Caco-2 (cell line): Measurements from ENCODE around the gene EGFL6. TPM values are rescaled to one million over a fixed set of nuclear protein-coding genes. Genes with fewer than 3 reads are reported as not detected.
"Not testable (repeated sequence)": the region's sequence is repeated elsewhere in the genome, so short reads cannot be mapped to it uniquely, and the experiment has no call there.

Experiments
- BruUV-seq: library from RNA; stranded (reverse); fragments of 400-500 nt; replicated peaks from 2 replicates; lab custom pipeline; 2021; lab: Mats Ljungman, UMichigan
- CTCF ChIA-PET: fragments of 300-600 bp; sonication (Branson Sonifier 250); formaldehyde crosslinking; loops from one replicate; lab custom pipeline; 2022; ENCODE audit warnings: antibody characterized with exemption; lab: Charles Lee
- POLR2A ChIA-PET: fragments of 300-600 bp; sonication (Branson Sonifier 250); formaldehyde crosslinking; loops from one replicate; lab custom pipeline; 2022; ENCODE audit warnings: antibody characterized with exemption; lab: Charles Lee
- DNase-seq, 2 experiments: peaks; one replicate each; pipeline versions ENCODE4 v3.0.0 to v3.0.0-alpha.2; 2020 to 2022
- H3K27me3 ChIP-seq: replicated peaks from 2 replicates; pipeline ENCODE4 v1.6.0; 2011; ENCODE audit warnings: low read length; ENCODE audit not compliant: control insufficient read depth, insufficient read depth
- H3K36me3 ChIP-seq: 2 replicates; pipeline ENCODE4 v1.5.1; 2011; ENCODE audit warnings: low read length; ENCODE audit not compliant: control insufficient read depth, insufficient read depth
- H3K4me1 ChIP-seq: fragments of 250-450 bp; sonication (Bioruptor Pico); 2 replicates; pipeline ENCODE4 v1.5.1; 2020; ENCODE audit warnings: mild to moderate bottlenecking
- H3K4me3 ChIP-seq: 2 replicates; pipeline ENCODE4 v1.5.1; 2011; ENCODE audit warnings: low read depth, mild to moderate bottlenecking, control low read depth, low read length
- H3K9me3 ChIP-seq: fragments of 250-450 bp; sonication (Bioruptor Pico); 2 replicates; pipeline ENCODE4 v1.5.1; 2020; ENCODE audit warnings: mild to moderate bottlenecking, moderate library complexity
- H3K27ac Mint-ChIP-seq: one replicate; pipeline ENCODE4 v1.8.0; 2022; ENCODE audit warnings: mixed read lengths; ENCODE audit not compliant: unreplicated experiment
- H3K27me3 Mint-ChIP-seq: one replicate; pipeline ENCODE4 v1.8.0; 2022; ENCODE audit warnings: mixed read lengths; ENCODE audit not compliant: insufficient read depth, unreplicated experiment
- H3K36me3 Mint-ChIP-seq: one replicate; pipeline ENCODE4 v1.8.0; 2022; ENCODE audit warnings: mild to moderate bottlenecking, mixed read lengths; ENCODE audit not compliant: insufficient read depth, unreplicated experiment
- H3K4me1 Mint-ChIP-seq: one replicate; pipeline ENCODE4 v1.8.0; 2022; ENCODE audit warnings: low read depth, mixed read lengths; ENCODE audit not compliant: unreplicated experiment
- H3K4me3 Mint-ChIP-seq: one replicate; pipeline ENCODE4 v1.8.0; 2022; ENCODE audit warnings: mild to moderate bottlenecking, moderate library complexity, mixed read lengths; ENCODE audit not compliant: unreplicated experiment
- H3K9me3 Mint-ChIP-seq: one replicate; pipeline ENCODE4 v1.8.0; 2022; ENCODE audit warnings: mixed read lengths; ENCODE audit not compliant: unreplicated experiment
- intact Hi-C: fragments of 100-400 bp; cut with micrococcal nuclease; formaldehyde crosslinking; loops from one replicate; pipeline ENCODE4 v1.10.0; 2022; ENCODE audit not compliant: unreplicated experiment
- total RNA-seq: library from RNA; stranded (reverse); gene quantifications from 2 replicates; pipeline ENCODE4 v1.2.3, GENCODE V29; 2022
- TF ChIP-seq, protein P1 (sequence below), 2 experiments: fragments of 200-600 bp in 1 of 2; IDR thresholded peaks; 1 replicate in 1 of 2; 2 replicates in 1 of 2; pipeline versions ENCODE4 v1.5.1 to v1.8.0; 2011 to 2022; ENCODE audit warnings: antibody characterized with exemption in 1 of 2, control low read depth in 1 of 2, inconsistent platforms in 1 of 2, low read depth in 1 of 2, low read length in 1 of 2, mild to moderate bottlenecking in 1 of 2, moderate library complexity in 1 of 2; ENCODE audit not compliant: insufficient read depth in 1 of 2, severe bottlenecking in 1 of 2, unreplicated experiment in 1 of 2

Gene EGFL6
- total RNA-seq, 1 experiment from 2014 or later = 0.16 TPM

GRCh38 chrX:13638021-13638420 lies 68.6 kb downstream of the EGFL6 start:
- Histone ChIP-seq H3K4me1 (no peaks in the 10 kb centered on the region), H3K27me3 (no peaks in the 10 kb centered on the region), H3K36me3 (no peaks in the 10 kb centered on the region), H3K4me3 (no peak overlapping the region), H3K9me3 (no peaks in the 10 kb centered on the region)
- TF ChIP-seq, protein P1, sequence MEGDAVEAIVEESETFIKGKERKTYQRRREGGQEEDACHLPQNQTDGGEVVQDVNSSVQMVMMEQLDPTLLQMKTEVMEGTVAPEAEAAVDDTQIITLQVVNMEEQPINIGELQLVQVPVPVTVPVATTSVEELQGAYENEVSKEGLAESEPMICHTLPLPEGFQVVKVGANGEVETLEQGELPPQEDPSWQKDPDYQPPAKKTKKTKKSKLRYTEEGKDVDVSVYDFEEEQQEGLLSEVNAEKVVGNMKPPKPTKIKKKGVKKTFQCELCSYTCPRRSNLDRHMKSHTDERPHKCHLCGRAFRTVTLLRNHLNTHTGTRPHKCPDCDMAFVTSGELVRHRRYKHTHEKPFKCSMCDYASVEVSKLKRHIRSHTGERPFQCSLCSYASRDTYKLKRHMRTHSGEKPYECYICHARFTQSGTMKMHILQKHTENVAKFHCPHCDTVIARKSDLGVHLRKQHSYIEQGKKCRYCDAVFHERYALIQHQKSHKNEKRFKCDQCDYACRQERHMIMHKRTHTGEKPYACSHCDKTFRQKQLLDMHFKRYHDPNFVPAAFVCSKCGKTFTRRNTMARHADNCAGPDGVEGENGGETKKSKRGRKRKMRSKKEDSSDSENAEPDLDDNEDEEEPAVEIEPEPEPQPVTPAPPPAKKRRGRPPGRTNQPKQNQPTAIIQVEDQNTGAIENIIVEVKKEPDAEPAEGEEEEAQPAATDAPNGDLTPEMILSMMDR (IDR thresholded peaks at IDR 0.05; ENCODE audit: insufficient read depth in 1 of 2, low read depth in 1 of 2, low read length in 1 of 2, severe bottlenecking in 1 of 2, unreplicated experiment in 1 of 2) = no peak
- Mint-ChIP-seq H3K27me3 (no peaks in the 10 kb centered on the region), H3K36me3 (peaks cover 6% of the 10 kb centered on the region), H3K27ac (no peak overlapping the region), H3K4me3 (no peak overlapping the region), H3K9me3 (peaks cover 18% of the 10 kb centered on the region), H3K4me1 (no peaks in the 10 kb centered on the region)
- DNase-seq = no peak
- intact Hi-C loops = no loop called here
- CTCF ChIA-PET = no interaction called here
- POLR2A ChIA-PET = no interaction called here
- no TSS peak for BruUV-seq

DNA sequence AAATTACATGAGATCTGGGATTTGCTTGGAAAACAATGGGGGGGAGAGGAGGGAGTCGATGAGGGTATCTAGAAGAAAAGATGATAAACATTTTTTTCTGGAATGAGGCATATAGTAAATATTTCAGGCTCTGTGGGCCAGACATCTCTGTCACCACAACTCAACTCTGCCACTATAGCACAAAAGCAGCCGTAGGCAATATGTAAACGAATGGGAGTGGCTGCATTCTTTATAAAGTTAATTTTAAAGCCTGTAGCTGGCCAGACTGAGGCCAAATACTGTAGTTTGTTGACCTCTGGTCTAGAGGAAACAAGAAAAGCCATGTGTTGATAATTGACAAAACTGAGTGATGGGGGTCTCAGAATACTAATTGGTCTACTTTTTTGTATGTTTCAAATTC lies 69.4 kb downstream of the EGFL6 start:
- Histone ChIP-seq H3K36me3 (no peaks in the 10 kb centered on the region), H3K9me3 (no peaks in the 10 kb centered on the region), H3K27me3 (no peaks in the 10 kb centered on the region), H3K4me3 (no peak overlapping the region), H3K4me1 (no peaks in the 10 kb centered on the region)
- intact Hi-C loops = no loop called here
- no peak overlapping the region for H3K4me3 Mint-ChIP-seq
- BruUV-seq = no TSS peak
- no peaks in the 10 kb centered on the region for H3K27me3 Mint-ChIP-seq
- H3K4me1 Mint-ChIP-seq = no peaks in the 10 kb centered on the region
- no peak overlapping the region for H3K27ac Mint-ChIP-seq
- H3K36me3 Mint-ChIP-seq = peaks cover 6% of the 10 kb centered on the region
- TF ChIP-seq, protein P1 (IDR thresholded peaks at IDR 0.05; ENCODE audit: insufficient read depth in 1 of 2, low read depth in 1 of 2, low read length in 1 of 2, severe bottlenecking in 1 of 2, unreplicated experiment in 1 of 2) = no peak
- no peak for DNase-seq
- ChIA-PET CTCF (no interaction called here), POLR2A (no interaction called here)
- peaks cover 18% of the 10 kb centered on the region for H3K9me3 Mint-ChIP-seq

DNA sequence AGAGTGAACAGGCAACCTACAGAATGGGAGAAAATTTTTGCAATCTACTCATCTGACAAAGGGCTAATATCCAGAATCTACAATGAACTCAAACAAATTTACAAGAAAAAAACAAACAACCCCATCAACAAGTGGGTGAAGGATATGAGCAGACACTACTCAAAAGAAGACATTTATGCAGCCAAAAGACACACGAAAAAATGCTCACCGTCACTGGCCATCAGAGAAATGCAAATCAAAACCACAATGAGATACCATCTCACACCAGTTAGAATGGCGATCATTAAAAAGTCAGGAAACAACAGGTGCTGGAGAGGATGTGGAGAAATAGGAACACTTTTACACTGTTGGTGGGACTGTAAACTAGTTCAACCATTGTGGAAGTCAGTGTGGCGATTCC lies 72.3 kb downstream of the EGFL6 start:
- intact Hi-C loops, CTCF ChIA-PET, H3K4me1 Mint-ChIP-seq: not testable (repeated sequence)

More for the DNA sequence above, 72.3 kb downstream of the EGFL6 start:
- H3K4me3 Mint-ChIP-seq, BruUV-seq, H3K27me3 Mint-ChIP-seq, H3K27me3 ChIP-seq, H3K27ac Mint-ChIP-seq, H3K36me3 ChIP-seq, H3K9me3 ChIP-seq, H3K4me1 ChIP-seq, H3K36me3 Mint-ChIP-seq, H3K4me3 ChIP-seq, POLR2A ChIA-PET, H3K9me3 Mint-ChIP-seq, DNase-seq: not testable (repeated sequence)
